NB4 (cell line): ENCODE data around the gene ARL2BP.

Source experiments
- POLR2A ChIP-seq: IDR thresholded peaks from 2 replicates; pipeline ENCODE4 v1.6.1; 2011; ENCODE audit warnings: mild to moderate bottlenecking; ENCODE audit not compliant: insufficient read length; ENCODE audit errors: extremely low read depth
- TF ChIP-seq, protein P1 (sequence below): IDR thresholded peaks from one replicate; pipeline ENCODE4 v1.5.1; 2012; ENCODE audit warnings: low read depth, low read length

DNA sequence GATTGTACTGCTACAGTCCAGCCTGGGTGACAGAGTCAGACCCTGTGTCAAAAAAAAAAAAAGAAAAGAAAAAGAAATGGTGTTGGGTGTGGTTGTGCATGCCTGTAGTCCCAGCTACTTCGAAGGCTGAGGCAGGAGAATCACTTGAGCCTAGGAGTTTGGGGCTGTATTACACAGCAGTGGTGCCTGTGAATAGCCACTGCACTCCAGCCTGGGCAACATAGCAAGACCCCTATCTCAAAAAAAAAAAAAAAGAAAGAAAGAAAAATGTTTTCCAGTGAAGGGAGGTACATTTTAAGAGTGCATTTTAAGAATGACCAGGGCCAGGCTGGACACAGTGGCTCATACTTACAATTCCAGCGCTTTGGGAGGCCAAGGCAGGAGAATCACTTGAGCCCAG lies 6.3 kb downstream of the ARL2BP start:
- no peak for TF ChIP-seq POLR2A
- TF ChIP-seq, protein P1, sequence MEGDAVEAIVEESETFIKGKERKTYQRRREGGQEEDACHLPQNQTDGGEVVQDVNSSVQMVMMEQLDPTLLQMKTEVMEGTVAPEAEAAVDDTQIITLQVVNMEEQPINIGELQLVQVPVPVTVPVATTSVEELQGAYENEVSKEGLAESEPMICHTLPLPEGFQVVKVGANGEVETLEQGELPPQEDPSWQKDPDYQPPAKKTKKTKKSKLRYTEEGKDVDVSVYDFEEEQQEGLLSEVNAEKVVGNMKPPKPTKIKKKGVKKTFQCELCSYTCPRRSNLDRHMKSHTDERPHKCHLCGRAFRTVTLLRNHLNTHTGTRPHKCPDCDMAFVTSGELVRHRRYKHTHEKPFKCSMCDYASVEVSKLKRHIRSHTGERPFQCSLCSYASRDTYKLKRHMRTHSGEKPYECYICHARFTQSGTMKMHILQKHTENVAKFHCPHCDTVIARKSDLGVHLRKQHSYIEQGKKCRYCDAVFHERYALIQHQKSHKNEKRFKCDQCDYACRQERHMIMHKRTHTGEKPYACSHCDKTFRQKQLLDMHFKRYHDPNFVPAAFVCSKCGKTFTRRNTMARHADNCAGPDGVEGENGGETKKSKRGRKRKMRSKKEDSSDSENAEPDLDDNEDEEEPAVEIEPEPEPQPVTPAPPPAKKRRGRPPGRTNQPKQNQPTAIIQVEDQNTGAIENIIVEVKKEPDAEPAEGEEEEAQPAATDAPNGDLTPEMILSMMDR, result no peak
